ENCODE measurements around the gene MMEL1. TPM values are rescaled to one million over a fixed set of nuclear protein-coding genes. Genes with fewer than 3 reads are reported as not detected.

The MMEL1 gene
- total RNA-seq, 1 donor from 2014 or later: 0.65 TPM

GRCh38 chr1:2605509-2606395 lies 27.1 kb downstream of the MMEL1 start:
- no peak for DNase-seq (ENCODE audit: low read depth)

DNA sequence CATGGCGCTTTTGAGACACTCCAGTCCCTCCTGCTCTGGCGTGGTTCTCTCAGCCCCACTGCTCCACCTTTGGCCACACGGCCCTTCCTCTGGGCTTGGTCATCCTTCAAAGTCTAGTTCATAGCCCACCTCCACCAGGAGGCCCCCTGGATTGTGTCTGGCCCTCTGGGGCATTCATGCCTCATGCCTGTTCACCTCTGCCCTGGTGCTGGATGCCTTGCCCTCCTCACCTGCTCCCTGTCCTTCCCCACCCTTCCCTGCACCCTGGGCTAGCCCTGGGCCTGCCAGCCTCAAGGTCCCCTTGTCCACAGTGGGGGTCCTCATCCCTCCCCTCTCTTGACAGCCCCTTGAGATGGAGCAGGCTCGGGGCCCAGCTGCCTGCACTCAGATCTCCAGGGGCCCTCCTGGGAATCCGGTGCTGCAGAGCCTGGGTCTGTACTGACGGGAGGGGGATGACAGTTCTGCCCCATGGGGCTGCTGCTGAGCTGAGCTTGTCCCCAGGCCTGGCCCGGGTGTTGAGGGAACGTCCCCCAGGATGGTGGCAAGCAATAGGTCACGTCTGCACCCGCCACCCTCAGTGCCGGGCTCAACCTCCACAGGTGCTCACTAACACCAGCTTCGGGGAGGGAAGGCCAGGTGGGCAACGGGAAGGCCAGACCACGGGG lies 27.8 kb downstream of the MMEL1 start:
- no peak for DNase-seq (ENCODE audit: low read depth)

- no peak for DNase-seq (ENCODE audit: low read depth)
Observed at GRCh38 chr1:2604156-2604843, 28.5 kb downstream of the MMEL1 start.

GRCh38 chr1:2603521-2604155 lies 29.2 kb downstream of the MMEL1 start:
- DNase-seq (ENCODE audit: low read depth): no peak

DNA sequence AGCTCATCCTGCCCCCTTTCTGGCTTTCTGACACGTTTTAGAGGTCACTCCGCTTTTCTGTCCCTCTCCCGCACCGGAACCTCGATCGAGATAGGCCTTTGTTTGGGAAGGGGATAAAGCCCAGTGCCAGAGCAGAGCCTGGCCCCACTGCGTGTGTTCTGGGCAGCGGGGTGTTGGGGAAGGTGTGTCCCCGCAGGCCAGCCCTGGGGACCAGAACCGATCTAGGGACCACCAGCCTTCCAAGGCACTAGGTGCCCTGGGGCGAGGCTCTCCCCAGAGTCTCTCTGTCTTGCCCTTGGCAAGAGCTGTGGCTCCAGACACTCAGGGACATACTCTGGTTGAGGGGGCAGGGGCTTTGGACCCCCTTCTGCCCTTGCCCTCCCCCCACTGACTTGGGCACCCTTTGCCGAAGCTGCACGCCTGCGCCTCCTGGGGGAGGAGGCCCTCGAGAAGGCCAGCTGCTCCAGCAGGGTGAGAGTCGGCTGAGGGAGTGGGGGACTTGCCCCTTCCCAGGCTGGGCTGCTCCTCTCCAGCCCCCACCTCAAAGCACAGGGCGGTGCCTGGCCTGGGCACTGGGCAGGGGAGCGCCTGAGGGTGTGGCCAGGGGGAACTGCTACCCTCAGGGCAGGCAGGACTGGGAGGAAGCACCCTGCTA lies 29.8 kb downstream of the MMEL1 start:
- no peak for DNase-seq (ENCODE audit: low read depth)

DNA sequence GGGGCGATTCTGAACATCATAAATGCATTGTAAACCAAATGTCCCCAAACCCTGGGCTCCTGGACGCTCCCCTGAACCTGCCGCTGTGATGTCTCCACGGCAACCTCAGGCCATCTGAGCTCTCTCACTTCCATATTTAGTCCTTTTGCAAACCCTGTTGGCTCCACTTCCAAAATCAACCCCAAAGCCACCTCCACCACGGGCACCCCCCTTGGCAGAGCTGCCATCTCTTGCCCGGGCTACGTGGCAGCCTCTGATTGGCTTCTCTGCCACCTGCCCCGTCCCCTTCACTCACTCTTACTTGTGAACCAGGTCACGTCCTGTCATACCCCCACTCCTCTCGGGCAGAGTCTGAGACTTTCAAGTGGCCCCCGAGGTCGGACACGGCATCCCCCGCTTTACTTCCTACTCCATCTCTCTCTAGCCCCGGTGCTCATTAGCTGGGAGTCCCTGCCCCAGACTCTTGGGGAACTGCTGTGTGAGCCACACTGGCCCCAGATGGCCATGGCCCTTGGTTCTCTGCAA lies 30.4 kb downstream of the MMEL1 start:
- no peak for DNase-seq (ENCODE audit: low read depth)

DNA sequence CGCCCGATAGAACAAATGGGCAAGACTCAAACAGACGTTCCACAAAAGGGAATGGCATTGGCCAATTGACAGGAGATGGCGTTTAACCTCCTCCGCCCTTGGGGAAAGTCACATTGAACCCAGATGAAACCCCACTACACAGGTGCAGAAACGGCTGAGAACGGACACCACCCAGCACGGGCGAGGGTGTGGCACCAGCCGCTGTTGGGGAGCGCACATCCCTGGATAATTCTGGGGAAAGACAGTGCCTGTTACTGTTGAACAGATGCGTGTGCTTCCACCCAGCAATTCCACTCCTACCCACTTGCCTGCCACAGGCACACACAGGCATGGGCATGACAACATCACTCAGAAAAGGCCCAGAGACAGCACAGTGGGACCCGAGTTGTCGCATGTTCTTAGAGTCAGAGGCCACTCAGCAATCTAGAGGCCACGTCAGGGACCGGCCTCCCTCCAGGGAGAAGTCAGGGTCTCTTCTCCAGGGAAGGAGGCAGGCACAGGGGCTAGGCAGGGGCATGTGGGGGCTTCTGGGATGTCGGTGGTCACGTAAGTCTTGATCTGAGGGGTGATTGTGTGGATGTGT lies 31.0 kb downstream of the MMEL1 start:
- no peak for DNase-seq (ENCODE audit: low read depth)

GRCh38 chr1:2598329-2598931 lies 34.4 kb downstream of the MMEL1 start:
- no peak for DNase-seq (ENCODE audit: low read depth)

DNA sequence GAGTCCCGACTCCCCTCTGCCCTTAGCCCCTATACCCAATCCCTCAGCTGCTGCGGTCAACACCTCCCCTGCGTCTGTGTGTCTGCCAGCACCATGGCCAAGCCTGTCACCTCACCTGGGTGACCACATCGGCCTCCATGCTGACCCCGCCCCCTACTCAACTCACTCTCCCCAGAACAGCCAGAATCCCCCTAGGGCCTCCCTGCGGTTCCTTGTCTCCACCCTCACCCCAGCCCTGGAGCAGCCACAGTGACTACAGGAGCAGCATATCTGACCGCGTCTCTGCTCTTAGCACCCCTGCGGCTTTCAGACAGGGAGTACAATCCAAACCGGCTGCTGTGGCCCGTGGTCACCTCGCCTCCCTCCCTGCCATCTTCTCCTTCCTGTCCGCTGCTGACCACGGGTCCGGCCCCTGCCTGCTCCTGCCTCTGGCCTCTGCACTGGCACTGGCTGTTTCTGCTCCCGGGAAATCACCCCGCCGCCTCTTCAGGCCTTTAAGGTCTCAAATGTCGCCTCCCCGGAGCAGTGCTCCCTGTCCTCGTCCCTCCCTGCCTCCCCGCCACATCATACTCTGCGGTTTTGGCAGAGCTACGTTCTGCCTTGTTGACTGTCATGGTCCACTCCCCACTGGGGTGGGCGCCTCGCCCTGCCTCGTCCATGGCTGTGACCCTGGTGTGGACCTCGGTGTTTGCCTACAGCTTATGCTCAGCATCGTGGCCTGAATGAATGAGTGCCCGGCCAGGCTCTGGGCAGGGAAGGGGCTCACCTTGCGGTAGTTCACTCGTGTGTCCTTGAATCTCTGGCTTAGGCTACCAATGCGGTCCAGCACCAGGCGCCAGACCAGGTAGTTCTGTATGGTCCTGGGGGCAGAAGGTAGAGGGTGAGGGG lies 35.1 kb downstream of the MMEL1 start:
- DNase-seq (ENCODE audit: low read depth): no peak

DNA sequence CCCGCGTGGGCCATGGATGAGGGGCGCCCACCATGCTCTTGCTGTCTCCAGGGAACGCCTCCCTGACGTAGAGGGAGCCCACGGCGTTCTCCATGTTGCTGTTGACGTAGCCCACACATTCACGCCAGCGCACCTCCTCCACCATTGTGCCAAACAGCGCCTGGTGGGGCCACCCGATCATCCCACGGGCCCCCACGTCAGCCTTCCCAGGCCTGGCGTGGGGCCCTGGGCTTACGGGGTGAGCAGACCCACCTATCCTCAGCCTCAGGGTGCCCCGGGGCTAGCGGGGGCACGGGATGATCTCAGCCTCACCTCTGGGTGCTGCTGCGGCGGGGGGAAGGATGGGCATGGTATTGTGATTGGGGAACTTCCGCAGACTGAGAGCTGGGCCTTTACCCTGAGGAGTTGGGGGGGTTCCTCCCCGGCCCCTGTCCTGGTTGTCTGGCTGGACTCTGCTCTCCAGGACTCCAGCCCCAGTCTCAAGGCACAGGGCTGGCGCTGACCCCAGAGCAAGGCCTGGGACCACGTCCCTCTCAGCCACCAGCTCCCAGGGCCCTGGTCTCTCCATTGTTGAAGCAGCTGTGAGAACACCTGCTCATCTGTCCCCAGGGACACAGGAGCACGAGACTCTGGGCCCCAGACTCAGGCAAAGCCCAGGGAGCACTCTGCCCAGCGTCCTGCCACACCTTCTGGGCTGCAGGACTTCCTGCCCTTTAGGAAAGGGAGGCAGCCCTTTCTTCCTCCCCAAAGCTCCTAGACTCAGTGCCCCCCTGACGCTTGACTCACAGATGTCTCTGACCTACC lies 36.1 kb downstream of the MMEL1 start:
- DNase-seq (ENCODE audit: low read depth): no peak

DNA sequence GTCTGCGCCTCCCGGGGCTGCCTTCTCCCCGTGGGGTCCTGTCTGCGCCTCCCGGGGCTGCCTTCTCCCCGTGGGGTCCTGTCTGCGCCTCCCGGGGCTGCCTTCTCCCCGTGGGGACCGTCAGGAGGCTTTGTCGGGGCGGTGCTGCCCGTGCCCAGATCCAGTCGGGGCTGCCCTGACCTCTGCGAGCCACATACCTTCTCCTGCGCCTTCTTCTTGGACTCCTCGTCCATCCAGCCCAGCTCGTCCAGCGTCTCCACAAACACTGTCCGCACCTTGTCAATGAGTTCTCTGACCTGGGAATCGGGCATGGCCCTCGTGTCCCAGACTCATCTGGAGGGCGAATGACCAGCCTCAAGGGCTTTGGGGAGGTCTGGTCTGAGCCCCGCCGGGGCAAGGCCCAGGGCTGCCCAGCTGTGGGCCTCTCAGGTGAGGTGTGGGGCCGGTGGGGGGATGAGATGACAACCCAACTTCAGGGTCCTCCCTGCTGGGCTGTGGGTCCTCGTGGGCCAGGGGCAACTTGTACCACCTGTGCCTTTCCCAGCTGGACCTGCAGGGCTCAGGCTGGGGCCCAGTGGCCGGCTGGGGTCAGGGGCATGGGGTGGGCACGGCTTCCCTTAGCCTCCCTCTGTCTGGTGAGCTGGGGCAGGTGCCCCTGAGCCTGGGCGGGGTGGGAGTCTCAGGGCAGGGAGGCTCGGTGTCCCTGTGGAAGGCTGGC lies 36.8 kb downstream of the MMEL1 start:
- DNase-seq (ENCODE audit: low read depth): no peak

GRCh38 chr1:2595261-2595811 lies 37.5 kb downstream of the MMEL1 start:
- DNase-seq (ENCODE audit: low read depth): no peak

GRCh38 chr1:2594641-2595131 lies 38.1 kb downstream of the MMEL1 start:
- no peak for DNase-seq (ENCODE audit: low read depth)

- DNase-seq (ENCODE audit: low read depth): no peak
Observed at GRCh38 chr1:2594001-2594640, 38.7 kb downstream of the MMEL1 start.

DNA sequence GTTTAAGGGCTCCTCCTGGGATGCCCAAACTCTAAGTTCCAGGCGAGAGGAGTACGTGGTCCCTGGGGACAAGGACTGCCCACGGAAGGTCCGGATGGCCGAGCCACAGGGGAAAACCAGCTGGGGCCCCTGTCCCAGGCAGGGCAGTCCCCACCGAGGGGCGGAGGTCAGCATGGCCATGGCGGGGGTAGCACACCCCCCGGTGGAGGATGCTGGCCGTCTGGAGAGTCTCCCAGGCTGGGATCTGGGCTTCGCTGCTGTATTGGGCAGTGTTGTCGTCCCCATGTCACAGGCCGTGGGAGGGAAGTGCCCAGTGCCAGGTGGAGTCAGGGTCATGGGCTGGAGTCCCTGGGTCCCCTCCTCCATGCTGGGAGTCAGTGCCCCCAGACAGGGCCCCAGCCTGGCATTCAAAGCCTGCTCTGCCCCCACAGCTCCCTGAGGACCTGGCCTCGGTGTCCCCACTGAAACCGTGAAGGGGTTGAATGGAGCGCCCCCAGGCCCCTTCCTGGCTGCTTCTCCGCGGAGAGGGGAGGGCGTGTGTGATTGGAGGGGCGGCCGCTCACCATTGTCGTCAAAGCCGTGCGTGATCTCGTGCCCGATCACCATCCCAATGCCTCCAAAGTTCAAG lies 39.5 kb downstream of the MMEL1 start:
- no peak for DNase-seq (ENCODE audit: low read depth)

DNA sequence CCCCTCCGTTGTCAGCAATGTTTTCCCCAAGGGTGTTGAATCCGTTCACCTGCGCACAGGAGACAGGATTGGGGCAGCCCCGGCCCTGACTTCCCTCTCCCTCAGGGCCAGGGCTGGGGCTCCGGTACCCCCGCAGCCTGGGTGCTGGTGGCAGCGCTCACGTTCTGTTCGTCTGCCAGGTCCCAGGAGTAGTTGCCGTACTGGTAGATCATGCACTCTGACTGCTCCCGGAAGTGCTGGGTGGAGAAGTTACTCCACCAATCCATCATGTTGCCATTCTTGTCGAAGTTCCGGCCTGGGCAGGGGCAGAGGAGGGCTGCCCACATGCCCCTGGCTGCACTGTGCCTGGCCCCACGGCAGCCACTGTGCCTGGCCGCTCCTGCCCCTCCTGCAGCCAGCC lies 40.1 kb downstream of the MMEL1 start:
- no peak for DNase-seq (ENCODE audit: low read depth)
